GM12874 (cell line): Measurements from ENCODE around the gene ZC3H18.

Experiments
- TF ChIP-seq, protein P1 (sequence below): IDR thresholded peaks from 2 replicates; pipeline ENCODE4 v1.5.1; 2011; ENCODE audit warnings: low read depth, mild to moderate bottlenecking, control low read depth, low read length, moderate library complexity; ENCODE audit not compliant: insufficient read depth

The ZC3H18 gene

DNA sequence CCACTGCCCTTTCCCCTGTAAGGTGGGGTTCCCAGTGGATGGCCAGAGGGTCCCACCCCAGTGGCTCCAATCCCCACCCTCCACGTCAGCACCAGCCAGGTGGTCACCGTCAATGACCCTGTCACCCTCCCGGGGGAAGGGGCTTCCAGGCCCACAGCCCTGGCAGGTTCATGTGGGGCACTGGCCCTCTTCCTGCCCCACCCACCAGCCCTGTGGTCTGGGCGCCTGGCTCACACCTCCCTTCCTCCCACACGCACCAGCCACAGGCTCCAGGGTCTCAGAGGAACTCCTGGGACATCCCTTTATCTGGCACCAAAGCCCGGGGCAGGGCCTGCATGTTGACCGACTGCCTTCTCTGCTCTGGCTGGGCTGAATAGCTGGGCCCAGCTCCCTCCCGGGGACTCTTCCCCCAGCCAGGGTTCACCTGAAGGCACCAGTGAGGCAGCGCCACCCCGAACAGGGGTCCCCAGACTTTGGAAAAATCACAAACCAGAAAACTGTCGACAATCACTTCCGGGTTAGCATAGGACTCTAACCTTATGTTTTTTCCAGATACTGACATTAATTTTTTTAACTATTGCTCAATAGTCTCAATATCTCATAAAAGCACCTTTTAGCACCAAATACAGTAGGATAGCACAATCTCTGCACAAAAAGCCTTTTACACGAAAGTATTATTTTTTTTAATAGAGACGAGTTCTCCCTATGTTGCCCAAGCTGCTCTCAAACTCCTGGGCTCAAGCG is 21.9 kb upstream of the ZC3H18 start:
- TF ChIP-seq, protein P1, sequence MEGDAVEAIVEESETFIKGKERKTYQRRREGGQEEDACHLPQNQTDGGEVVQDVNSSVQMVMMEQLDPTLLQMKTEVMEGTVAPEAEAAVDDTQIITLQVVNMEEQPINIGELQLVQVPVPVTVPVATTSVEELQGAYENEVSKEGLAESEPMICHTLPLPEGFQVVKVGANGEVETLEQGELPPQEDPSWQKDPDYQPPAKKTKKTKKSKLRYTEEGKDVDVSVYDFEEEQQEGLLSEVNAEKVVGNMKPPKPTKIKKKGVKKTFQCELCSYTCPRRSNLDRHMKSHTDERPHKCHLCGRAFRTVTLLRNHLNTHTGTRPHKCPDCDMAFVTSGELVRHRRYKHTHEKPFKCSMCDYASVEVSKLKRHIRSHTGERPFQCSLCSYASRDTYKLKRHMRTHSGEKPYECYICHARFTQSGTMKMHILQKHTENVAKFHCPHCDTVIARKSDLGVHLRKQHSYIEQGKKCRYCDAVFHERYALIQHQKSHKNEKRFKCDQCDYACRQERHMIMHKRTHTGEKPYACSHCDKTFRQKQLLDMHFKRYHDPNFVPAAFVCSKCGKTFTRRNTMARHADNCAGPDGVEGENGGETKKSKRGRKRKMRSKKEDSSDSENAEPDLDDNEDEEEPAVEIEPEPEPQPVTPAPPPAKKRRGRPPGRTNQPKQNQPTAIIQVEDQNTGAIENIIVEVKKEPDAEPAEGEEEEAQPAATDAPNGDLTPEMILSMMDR: no peak

DNA sequence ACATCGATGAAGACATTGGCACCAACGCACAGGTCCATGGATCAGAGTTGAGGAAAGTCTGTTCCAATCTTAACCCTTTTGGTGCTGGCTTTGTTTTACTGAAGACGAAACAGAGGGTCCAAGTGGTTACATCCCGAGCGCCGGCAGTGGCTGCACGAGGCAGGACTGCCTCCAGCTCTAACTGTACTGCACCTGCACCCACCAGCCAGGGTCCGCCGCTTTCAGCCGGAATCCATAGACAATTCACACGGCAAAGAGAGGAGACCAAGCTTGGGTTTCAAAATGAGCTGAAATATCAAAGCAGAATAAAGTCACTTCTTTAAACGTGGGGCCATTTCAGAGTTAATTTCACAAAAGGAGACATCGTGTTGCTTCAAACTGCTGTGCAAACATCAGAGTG is 21.2 kb upstream of the ZC3H18 start:
- TF ChIP-seq, protein P1: no peak

- TF ChIP-seq, protein P1: no peak
Measured at GRCh38 chr16:88549671-88550245, 20.4 kb upstream of the ZC3H18 start.

GRCh38 chr16:88550246-88550661 is 19.9 kb upstream of the ZC3H18 start:
- TF ChIP-seq, protein P1: no peak

DNA sequence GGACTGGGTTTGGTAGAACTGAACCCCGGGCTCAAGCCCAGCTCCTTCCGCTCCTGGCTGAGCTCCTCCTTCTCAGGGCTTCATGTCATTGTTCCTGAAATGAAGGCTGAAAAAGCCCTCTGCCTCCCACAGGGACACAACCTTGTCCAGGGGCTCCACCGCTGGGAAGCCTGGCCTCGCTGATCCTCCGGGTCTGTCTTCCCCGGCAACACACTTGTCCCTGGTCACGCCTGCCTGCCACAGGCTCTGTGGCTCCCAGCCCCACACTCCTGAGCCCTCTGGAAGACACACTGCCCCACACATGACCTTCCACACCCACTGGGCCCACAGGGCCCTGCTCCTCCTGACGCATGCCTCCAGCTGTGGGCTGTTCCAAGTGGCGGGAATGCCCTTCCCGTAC is 18.0 kb upstream of the ZC3H18 start:
- TF ChIP-seq, protein P1: no peak

GRCh38 chr16:88552815-88553214 is 17.4 kb upstream of the ZC3H18 start:
- TF ChIP-seq, protein P1: no peak

- TF ChIP-seq, protein P1: no peak
Measured at GRCh38 chr16:88553739-88554138, 16.5 kb upstream of the ZC3H18 start.
